Neural progenitor cell (in vitro differentiated cells): Measurements from ENCODE around the gene KIF22.

Experiments
- CTCF ChIP-seq: fragments of 200-600 bp; sonication (generic); IDR thresholded peaks from 2 replicates; pipeline ENCODE4 v1.5.1; 2017; ENCODE audit warnings: antibody characterized with exemption, mild to moderate bottlenecking
- EZH2 ChIP-seq: fragments of 200-600 bp; sonication (generic); IDR thresholded peaks from 2 replicates; pipeline ENCODE4 v1.6.1; 2017; ENCODE audit warnings: antibody characterized with exemption, mild to moderate bottlenecking, moderate library complexity
- EZH2phosphoT487 ChIP-seq: fragments of 200-600 bp; sonication (generic); IDR thresholded peaks from 2 replicates; pipeline ENCODE4 v1.6.1; 2017; ENCODE audit warnings: antibody characterized with exemption

GRCh38 chr16:29854520-29855100, 64.1 kb downstream of the KIF22 start:
- no peak for TF ChIP-seq CTCF
- TF ChIP-seq EZH2, result no peak
- TF ChIP-seq EZH2phosphoT487, result no peak
